ENCODE measurements around the gene ABCA4.

Gene ABCA4

GRCh38 chr1:94037392-94038229 lies 83.3 kb downstream of the ABCA4 start:
- no peak overlapping the region for H3K4me3 Mint-ChIP-seq
- ATAC-seq (ENCODE audit: low read depth): no peak
- no peaks in the 10 kb centered on the region for H3K36me3 Mint-ChIP-seq
- peaks cover 18% of the 10 kb centered on the region for H3K27me3 Mint-ChIP-seq
- peaks cover 7% of the 10 kb centered on the region for H3K4me1 Mint-ChIP-seq
- no peak for DNase-seq (ENCODE audit: low spot score in 2 of 2)
- no peak overlapping the region for H3K27ac Mint-ChIP-seq
- H3K9me3 Mint-ChIP-seq: no peaks in the 10 kb centered on the region

GRCh38 chr1:94036730-94037129 lies 84.2 kb downstream of the ABCA4 start:
- peaks cover 8% of the 10 kb centered on the region for H3K4me1 Mint-ChIP-seq
- ATAC-seq (ENCODE audit: low read depth): no peak
- H3K4me3 Mint-ChIP-seq: no peak overlapping the region
- H3K27me3 Mint-ChIP-seq: peaks cover 18% of the 10 kb centered on the region
- no peaks in the 10 kb centered on the region for H3K9me3 Mint-ChIP-seq
- no peak overlapping the region for H3K27ac Mint-ChIP-seq
- no peak for DNase-seq (ENCODE audit: low spot score in 2 of 2)
- H3K36me3 Mint-ChIP-seq: no peaks in the 10 kb centered on the region

GRCh38 chr1:94033849-94034248 lies 87.1 kb downstream of the ABCA4 start:
- Mint-ChIP-seq H3K36me3 (no peaks in the 10 kb centered on the region), H3K4me3 (no peak overlapping the region), H3K27me3 (peaks cover 8% of the 10 kb centered on the region), H3K27ac (no peak overlapping the region), H3K9me3 (no peaks in the 10 kb centered on the region), H3K4me1 (peaks cover 8% of the 10 kb centered on the region)
- ATAC-seq (ENCODE audit: low read depth) (no peak), DNase-seq (ENCODE audit: low spot score in 2 of 2) (no peak)

DNA sequence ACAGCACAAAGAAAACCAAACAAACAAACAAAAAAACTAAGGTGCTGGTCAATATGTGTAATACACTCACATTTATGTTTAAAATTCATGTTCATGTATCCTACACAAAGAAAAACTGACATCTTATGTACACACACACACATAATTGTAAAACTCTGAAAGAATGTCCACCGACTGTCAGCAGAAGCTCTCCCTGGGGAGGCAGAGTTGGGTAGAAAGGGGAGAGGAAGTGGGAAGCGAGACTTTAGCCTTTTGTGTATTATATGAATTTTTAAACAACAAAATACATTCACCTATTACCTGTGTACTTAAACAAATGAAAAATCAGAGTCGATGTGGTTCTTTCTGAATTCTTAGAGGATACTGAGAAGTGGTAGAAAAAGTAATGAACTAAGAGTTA lies 88.3 kb downstream of the ABCA4 start:
- H3K4me1 Mint-ChIP-seq: peaks cover 8% of the 10 kb centered on the region
- DNase-seq (ENCODE audit: low spot score in 2 of 2) (no peak), ATAC-seq (ENCODE audit: low read depth) (no peak)
- H3K4me3 Mint-ChIP-seq: no peak overlapping the region
- no peaks in the 10 kb centered on the region for H3K36me3 Mint-ChIP-seq
- H3K27me3 Mint-ChIP-seq: peaks cover 11% of the 10 kb centered on the region
- no peaks in the 10 kb centered on the region for H3K9me3 Mint-ChIP-seq
- no peak overlapping the region for H3K27ac Mint-ChIP-seq

- Mint-ChIP-seq H3K9me3 (no peaks in the 10 kb centered on the region), H3K27me3 (peaks cover 13% of the 10 kb centered on the region), H3K36me3 (no peaks in the 10 kb centered on the region), H3K4me1 (peaks cover 10% of the 10 kb centered on the region), H3K4me3 (no peak overlapping the region), H3K27ac (no peak overlapping the region)
- DNase-seq (ENCODE audit: low spot score in 2 of 2) (no peak), ATAC-seq (ENCODE audit: low read depth) (no peak)
Observed at GRCh38 chr1:94031591-94031990, 89.4 kb downstream of the ABCA4 start.

GRCh38 chr1:94031154-94031553 lies 89.8 kb downstream of the ABCA4 start:
- no peak for DNase-seq (ENCODE audit: low spot score in 2 of 2)
- H3K27me3 Mint-ChIP-seq: peaks cover 13% of the 10 kb centered on the region

DNA sequence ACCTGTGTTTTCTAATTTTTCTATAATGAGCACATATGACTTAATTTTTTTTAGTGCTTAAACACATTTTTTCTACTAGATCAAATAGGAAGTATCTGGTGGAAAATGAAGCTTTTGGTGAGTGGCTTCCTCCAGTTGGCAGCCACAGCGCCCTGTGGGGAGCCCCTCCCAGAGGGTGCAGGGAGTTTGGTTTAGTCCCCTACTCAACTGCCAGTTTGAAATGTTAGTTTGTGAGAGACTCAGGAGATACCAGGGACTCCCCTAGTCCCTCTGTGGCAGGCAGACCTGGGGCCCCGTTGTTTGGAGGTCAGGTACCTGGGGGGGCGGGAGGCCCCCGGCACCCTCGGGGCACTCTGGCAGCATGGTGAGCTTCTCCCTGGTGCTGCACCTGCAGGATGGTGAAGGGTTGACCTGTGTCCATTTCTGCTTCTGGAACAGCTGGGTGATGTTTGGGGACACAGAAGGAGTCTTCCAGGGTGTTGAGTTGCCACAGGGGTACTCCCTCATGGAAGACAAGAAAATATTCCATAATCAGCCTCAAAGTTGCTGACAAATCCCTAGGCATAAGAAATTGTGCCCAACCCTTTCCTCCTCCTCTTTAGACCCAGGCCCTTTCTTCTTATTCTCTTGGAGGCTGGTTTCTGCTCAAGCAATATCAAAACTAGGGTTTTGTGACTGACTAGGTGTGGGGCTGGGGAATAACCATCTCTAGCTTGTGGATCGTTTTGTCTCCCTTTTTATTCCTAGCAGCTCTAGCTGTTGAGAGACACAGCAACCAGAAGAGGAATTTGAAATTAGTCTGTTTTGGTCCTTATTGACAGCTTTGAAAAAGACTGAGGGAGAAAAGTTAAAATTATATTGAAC lies 91.6 kb downstream of the ABCA4 start:
- Mint-ChIP-seq H3K4me3 (no peak overlapping the region), H3K27me3 (peaks cover 12% of the 10 kb centered on the region), H3K4me1 (peaks cover 10% of the 10 kb centered on the region), H3K27ac (no peak overlapping the region), H3K36me3 (no peaks in the 10 kb centered on the region), H3K9me3 (no peaks in the 10 kb centered on the region)
- ATAC-seq (ENCODE audit: low read depth) (no peak), DNase-seq (ENCODE audit: low spot score in 2 of 2) (no peak)

More at GRCh38 chr1:94031154-94031553, 89.8 kb downstream of the ABCA4 start:
- Mint-ChIP-seq H3K4me3 (no peak overlapping the region), H3K36me3 (no peaks in the 10 kb centered on the region), H3K27ac (no peak overlapping the region), H3K4me1 (peaks cover 10% of the 10 kb centered on the region), H3K9me3 (no peaks in the 10 kb centered on the region)
- ATAC-seq (ENCODE audit: low read depth): no peak

- peaks cover 12% of the 10 kb centered on the region for H3K27me3 Mint-ChIP-seq
- peaks cover 8% of the 10 kb centered on the region for H3K4me1 Mint-ChIP-seq
- no peaks in the 10 kb centered on the region for H3K9me3 Mint-ChIP-seq
- H3K27ac Mint-ChIP-seq: no peak overlapping the region
- ATAC-seq (ENCODE audit: low read depth) (no peak), DNase-seq (ENCODE audit: low spot score in 2 of 2) (no peak)
- H3K36me3 Mint-ChIP-seq: no peaks in the 10 kb centered on the region
- H3K4me3 Mint-ChIP-seq: no peak overlapping the region
Observed at GRCh38 chr1:94027721-94028515, 93.0 kb downstream of the ABCA4 start.

DNA sequence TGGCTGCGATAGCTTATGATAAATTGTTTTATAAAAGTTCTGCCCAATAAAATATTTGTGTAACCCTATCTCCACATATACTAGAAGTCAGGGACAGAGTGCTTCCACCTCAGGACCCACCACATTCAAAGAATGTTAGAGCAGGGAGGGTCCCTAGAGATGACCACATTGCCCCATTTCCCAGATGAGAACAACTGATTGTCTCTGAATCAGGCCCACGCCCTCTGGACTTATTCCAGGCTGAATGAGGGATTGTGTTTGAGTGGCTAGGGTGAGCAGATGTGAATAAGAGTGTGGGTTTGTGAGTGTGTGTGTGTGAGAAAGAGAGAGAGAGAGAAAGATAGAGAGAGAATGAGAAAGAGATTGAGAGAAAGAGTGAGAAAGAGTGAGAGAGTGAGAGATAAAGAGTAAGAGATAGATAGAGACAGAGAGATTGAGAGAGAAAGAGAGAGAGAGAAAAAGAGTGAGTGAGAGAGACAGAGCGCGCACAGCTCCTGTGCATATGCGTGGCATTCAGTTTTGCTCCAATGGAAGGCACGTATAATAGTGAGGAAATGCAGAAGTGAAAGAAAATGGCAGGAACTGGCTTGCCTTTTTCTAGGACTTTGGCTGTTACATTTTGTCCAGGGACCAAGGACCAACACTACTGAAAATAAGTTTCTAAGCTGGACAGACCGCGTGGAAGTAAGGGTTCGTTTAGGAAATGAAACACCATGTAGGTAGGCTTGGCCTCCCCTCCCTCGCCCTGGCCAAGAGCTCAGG lies 94.1 kb downstream of the ABCA4 start:
- H3K27ac Mint-ChIP-seq: no peak overlapping the region
- no peaks in the 10 kb centered on the region for H3K36me3 Mint-ChIP-seq
- no peak for DNase-seq (ENCODE audit: low spot score in 2 of 2)
- no peak for ATAC-seq (ENCODE audit: low read depth)
- peaks cover 16% of the 10 kb centered on the region for H3K27me3 Mint-ChIP-seq
- no peak overlapping the region for H3K4me3 Mint-ChIP-seq
- peaks cover 4% of the 10 kb centered on the region for H3K4me1 Mint-ChIP-seq
- H3K9me3 Mint-ChIP-seq: no peaks in the 10 kb centered on the region

- no peaks in the 10 kb centered on the region for H3K36me3 Mint-ChIP-seq
- H3K27ac Mint-ChIP-seq: no peak overlapping the region
- H3K9me3 Mint-ChIP-seq: no peaks in the 10 kb centered on the region
Observed at GRCh38 chr1:94025383-94026340, 95.3 kb downstream of the ABCA4 start.

GRCh38 chr1:94024104-94024792 lies 96.7 kb downstream of the ABCA4 start:
- H3K27ac Mint-ChIP-seq: no peak overlapping the region
- H3K36me3 Mint-ChIP-seq: no peaks in the 10 kb centered on the region
- H3K4me3 Mint-ChIP-seq: no peak overlapping the region
- H3K9me3 Mint-ChIP-seq: no peaks in the 10 kb centered on the region
- H3K27me3 Mint-ChIP-seq: peaks cover 16% of the 10 kb centered on the region
- peaks cover 4% of the 10 kb centered on the region for H3K4me1 Mint-ChIP-seq
- ATAC-seq (ENCODE audit: low read depth) (no peak), DNase-seq (ENCODE audit: low spot score in 2 of 2) (no peak)

More at GRCh38 chr1:94025383-94026340, 95.3 kb downstream of the ABCA4 start:
- peaks cover 16% of the 10 kb centered on the region for H3K27me3 Mint-ChIP-seq
- ATAC-seq (ENCODE audit: low read depth): no peak
- no peak overlapping the region for H3K4me3 Mint-ChIP-seq
- H3K4me1 Mint-ChIP-seq: peaks cover 4% of the 10 kb centered on the region
- DNase-seq (ENCODE audit: low spot score in 2 of 2): no peak

Data from memory B cell (primary cell).